DMS 273 (cell line): Measurements from ENCODE around the gene GPR31.

Source experiments
- DNase-seq: peaks from one replicate; lab custom pipeline; 2025; ENCODE audit not compliant: unreplicated experiment; lab: John Stamatoyannopoulos, UW

The GPR31 gene

DNA sequence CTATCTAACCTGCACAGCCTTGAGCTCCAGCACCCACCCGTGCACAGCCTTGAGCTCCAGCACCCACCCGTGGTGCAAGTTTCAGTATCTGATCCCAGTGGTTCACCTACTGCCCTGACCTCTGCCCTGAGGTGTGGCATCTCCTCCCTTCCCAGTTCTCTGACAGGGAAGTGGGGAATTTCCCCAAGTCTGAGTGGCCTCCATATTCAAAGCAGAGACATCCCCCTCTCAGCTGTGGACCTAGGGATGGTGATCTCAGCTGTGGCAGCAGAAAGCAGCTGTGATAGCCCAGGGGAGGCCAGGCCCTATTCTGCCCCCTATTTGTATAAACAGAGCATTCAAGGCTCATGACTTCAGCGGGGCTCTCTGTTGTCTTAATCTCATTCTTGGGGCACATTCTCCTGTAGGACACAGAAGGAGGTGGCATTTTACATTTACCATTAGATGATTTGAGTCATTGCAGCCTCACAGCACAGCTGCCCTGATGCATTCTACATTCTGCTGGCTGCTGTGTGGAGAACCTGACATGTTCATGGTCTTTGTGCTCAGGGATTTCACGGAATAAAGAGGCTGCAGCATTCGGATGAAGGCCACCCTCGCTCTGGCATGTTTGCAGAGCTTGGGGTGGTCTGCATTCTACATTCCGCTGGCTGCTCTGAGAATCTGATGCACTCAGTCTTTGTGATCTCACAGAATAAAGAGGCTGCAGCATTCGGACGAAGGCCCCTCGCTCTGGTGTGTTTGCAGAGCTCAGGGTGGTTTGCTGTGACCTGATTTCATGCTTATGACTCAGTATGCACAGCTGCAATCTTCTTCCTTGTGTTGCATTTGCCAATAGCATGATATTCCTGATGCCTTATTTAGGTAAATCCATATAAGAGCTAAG lies 16.9 kb downstream of the GPR31 start:
- DNase-seq, result no peak

DNA sequence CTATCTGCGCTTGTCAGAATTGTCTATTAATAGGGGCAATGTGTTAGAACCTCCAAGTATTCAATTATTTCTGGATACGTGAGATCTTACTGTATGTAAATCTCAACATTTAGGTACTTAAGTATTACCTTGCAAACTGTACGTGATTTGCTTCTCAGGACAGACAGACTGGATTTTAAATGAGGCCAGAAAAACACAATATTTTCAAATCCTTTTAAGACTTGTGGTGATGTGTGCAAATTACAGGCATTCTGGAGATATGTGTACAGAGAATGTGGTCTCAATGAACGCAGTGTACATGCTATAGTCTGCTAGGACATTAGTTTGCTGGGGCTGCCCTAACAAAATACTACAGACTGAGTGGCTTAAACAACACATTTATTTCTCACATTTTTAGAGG lies 18.0 kb downstream of the GPR31 start:
- DNase-seq, result no peak

DNA sequence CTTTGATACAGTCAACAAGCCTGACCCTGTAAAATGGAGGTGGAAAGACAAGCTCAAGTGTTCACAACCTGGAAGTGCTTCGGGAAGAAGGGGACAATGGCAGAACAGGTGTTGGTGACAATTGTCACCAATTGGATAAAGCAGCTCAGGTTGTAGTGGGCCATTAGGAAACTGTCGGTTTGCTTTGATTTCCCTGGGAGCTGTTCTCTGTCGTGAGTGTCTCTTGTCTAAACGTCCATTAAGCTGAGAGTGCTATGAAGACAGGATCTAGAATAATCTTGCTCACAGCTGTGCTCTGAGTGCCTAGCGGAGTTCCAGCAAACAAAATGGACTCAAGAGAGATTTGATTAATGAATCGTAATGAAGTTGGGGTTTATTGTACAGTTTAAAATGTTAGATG lies 19.9 kb downstream of the GPR31 start:
- DNase-seq, result no peak

DNA sequence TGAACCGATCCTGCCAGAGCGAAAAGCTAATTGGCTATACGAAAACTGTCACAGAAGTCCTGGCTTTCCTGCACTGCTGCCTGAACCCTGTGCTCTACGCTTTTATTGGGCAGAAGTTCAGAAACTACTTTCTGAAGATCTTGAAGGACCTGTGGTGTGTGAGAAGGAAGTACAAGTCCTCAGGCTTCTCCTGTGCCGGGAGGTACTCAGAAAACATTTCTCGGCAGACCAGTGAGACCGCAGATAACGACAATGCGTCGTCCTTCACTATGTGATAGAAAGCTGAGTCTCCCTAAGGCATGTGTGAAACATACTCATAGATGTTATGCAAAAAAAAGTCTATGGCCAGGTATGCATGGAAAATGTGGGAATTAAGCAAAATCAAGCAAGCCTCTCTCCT lies 20.7 kb downstream of the GPR31 start:
- DNase-seq, result no peak

DNA sequence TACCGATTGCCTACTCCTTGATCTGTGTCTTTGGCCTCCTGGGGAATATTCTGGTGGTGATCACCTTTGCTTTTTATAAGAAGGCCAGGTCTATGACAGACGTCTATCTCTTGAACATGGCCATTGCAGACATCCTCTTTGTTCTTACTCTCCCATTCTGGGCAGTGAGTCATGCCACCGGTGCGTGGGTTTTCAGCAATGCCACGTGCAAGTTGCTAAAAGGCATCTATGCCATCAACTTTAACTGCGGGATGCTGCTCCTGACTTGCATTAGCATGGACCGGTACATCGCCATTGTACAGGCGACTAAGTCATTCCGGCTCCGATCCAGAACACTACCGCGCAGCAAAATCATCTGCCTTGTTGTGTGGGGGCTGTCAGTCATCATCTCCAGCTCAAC lies 21.4 kb downstream of the GPR31 start:
- no peak for DNase-seq

DNA sequence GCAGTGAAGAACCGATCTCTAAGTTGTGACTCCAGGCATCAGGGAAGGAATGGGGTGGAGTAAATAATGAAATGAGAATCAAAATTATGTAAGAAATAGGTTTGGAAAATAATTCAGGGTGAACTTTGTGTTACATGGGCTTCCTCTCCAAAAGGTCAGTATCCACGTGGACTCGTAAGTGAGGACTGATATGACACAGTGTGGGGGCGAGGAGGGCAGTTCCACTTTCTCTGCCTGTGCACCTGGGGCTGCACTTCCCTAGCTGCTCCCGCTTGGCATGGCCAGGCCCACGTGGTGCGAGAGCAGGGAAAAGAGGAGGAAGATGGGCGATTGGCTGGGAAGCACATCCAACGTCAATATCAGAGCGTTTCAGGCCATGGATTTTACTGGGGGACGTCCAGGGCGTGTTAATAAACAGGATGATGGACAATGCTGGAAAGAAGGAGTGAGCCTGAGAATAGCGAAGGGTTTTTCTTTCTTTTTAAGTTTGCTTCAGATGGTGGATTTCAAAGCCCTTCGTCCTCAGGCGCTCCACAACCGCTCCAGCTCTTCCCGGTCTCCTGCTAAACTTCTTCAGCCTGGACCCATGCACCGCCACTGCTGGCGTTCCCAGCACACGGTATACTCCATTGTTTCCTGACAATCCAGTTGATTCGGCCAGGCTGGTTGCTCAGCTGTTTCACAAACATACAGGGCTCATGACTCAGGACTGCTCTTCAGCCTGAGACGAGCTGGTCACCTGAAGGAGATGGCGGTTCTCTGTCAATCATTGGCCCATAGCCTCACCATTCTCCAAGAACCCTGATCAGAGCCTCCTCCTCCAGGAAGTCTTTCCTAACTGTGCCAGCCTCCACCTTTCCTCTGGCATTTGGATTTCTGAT lies 23.1 kb downstream of the GPR31 start:
- no peak for DNase-seq

DNA sequence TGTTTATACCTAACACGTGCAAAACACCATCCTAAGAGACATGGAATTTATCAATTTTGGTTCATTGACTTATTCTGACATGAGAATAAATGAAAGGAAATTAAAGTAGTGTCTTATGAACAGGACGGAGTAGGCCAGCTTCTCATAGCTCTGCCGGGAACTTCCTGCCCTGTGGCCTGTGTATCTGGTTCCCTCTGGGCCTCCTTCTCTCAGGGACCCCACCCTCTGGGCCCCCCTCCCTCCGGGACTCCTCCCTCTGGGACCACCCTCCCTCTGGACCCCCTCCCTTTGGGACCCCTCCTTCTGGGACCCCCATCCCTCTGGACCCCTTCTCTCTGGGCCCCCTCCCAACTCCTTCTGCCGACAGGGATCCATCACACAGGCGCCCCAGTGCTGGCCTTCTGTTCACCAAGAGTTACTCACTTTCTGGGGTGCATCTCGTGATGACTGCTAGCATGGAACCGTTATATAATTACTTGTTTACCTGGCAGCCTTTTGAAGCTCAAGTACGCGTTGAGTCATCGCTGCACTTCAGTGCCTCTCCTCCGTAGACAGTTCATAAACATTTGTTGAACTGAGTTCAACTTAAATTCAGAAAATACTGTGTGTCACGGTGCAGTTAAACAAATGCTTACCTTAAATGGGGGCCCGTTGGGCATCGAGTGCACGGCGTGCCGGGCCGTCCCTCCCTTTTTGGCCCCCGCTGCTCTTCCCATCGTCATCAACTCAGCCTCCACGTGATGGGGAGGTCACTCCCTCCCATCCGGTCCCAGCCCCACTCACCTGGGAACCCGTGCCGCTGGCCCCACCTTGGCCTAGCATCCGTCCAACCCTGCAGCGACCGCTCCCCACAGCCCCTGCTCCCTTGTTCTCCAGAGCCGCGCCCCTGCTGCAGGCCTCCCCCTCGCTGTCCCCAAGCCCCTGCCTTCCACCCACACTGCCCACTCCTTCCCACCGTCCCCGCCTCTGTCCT lies 26.8 kb downstream of the GPR31 start:
- DNase-seq, result no peak

DNA sequence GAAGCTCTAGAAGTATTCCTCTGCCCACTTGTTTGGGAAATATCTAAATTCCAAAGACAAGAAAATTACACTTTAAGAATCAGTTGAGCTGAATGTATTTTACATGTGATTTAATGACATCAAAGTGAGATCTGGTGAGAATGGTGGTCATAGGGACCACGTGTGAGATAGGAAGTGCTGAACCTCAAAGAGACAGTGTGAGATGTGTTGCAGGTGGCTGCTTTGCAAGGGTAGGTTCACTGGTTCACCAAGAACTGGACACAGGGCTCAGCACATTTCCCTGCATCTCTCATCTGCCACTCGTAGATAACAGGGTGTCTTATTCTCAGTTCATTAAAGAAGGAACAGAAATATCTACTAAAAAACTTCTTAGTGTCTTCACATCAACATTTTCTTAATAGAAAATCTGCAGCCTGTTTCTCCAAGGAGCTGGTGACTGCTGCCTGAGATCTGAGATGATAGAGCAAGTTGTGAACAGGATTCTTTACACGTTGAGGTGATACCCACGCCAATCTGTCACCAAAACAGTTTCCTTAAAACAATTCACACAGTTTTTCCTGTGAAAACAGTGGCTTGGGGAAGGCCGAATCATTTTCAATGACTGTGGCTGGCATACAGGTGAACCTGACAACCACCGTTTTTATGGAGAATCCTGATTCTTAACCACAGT lies 27.6 kb downstream of the GPR31 start:
- DNase-seq, result no peak

DNA sequence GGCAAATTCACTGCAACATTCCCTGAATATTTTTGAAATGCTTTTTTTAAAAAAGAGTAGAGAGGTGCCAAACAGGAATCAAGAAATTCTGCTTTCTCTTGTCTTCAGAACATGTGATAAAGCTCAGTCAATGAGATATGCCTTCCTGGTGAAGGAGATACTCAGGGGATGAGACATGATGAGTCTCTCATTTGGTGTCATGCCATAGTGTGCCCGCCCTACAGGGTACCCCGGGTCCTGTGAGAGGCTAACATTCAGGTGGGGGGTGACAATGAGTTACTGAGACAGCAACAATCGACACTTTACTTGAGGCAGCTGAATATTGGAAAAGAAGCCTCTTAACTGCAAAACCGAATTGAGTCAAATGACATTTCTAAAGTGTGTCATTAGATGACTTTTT lies 28.2 kb downstream of the GPR31 start:
- no peak for DNase-seq

DNA sequence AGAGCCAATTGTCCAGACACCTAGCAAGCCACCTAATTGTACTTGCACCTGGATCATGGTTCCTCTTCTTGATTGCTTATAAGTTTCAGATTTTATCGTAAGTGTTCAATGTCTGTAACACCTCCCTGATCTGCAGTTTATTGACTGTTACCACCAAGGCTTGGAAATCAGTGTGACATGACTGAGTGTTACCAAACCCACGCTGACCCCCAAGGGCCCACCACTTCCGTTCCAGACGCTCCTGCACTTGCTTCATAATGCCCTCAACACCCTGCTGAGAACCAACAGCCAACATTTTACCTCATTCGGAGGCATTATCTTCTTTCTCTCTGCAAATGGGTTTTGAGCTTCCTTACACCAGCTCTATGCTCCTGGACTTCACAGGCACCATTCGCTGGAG lies 28.6 kb downstream of the GPR31 start:
- DNase-seq, result no peak

DNA sequence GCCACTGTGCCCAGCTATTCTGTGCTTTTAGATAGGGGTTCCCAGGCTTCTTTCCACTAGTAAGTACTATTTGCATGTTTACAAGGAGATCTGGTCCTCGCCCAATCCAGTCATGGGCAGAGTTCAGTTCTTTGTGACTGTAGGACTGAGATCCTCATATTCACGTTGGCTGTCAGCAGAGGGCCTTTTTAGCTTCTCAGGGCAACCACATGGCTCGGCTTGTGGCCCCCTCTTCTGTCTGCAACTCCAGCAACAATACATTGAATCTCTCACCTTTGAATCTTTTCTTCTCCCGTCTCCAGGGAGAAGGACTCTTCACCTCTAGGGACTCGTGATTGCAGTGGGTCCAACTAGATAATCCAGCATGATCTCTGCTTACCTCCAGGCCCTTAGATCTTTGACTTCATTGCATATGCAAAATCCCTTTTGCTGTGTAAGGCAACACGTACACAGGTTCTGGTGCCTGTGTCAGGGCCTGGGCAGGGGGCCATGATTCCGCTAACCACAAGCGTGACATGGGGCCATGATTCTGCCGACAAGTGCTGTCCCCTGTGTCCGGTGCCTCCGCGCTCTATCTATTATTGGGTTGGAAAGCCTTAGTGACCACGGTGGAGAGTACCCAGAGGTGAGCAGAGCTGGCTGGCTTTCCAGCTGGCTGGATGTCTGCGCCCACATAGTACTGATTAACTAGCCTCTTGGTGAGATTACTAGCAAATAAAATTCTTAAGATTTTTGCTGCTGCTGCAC lies 29.8 kb downstream of the GPR31 start:
- no peak for DNase-seq

DNA sequence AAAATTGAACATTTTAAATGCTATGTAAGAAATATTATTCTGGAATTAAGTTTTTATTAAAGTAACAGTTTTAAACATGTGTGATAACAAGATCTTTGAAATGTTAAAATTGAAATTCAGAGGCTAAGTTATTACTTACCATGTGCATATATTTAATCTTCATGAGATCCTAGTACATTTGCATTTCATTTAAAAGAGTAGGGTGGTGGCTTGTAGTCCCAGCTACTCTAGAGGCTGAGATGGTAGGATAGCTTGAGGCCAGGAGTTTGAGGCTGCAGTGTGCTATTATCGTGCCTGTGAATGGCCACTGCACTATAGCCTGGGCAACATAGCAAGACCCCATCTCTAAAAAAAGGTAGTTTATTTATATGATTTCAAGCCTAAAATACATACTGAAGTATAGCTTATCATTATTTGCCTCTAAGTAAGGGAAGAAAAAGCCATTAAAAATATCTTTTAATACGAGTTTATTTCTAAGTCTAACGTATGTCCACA lies 31.9 kb downstream of the GPR31 start:
- DNase-seq, result no peak

DNA sequence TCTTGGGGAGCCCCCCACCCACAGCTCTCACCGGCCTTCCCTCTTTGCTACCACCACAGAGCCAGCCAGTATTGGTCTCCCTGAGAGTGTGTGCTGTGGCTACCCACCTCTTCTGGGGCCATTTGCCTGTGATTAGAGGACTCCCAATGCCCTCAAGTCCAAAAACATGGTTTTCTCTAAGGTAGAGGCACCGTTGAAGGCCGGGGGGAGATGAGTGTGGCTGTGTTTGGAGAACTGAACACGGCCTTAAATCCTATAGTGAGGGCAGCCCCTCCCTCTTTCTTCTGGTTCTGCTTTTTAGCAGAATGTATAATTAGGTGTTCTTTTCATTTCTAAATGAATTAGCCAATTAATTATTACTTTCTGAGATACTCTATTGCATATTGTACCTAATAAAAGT lies 32.4 kb downstream of the GPR31 start:
- DNase-seq, result no peak

DNA sequence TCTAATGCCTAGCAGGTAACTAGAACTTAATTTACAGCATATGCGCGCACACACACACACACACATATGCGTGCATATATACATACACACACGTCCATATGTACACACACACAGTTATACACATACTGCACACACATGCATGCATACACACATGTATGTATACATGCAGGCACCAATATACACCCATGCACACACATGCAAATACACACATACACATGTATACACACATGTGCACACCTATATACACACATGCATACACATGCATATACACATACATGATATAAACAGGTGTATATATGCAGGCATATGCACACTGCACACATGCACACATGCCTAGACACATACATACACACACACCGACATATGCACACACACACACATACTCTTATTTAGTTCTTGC lies 33.0 kb downstream of the GPR31 start:
- no peak for DNase-seq

DNA sequence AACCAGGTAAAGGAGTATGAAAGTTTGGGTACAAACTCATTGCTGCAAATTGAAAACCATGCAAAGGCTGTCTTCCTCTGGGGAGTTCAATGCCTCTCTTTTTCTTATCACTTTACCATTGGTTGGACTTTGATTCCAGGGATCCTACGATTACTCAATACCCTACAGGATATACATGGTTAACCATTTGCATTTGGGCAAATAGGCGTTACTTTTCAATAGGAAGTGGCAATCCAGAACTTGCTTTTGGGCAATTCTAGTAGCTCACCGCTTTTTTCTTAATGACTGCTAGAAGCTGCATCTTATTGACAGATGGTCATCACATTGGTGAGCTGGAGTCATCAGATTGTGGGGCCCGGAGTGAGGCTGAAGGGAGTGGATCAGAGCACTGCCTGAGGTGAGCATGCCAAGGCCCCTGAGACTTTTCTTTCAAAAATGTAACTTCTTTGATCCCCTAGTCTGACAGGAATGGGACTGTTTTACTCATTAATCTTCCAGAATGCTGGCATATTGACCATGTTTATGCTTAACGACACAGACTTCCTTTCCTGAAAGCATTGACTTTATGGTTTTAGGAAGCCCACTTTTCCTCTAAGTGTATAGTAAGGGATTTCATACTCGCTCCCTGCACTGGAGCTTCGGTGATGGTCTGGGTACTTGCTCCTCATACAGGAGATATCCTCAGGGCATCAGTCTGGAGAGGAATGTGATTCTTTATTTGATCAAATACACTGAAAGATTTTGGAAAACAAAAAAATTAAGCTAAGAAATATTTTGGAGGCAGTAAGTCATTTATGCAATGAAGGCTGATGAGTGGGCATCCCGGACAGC lies 34.7 kb downstream of the GPR31 start, which contains the start of gene CCR6:
CCR6 (plus strand) TSS at position 270 of the 831 bp plus-strand sequence. CDS start 13,039 bp downstream, outside the sequence.
- no peak for DNase-seq

DNA sequence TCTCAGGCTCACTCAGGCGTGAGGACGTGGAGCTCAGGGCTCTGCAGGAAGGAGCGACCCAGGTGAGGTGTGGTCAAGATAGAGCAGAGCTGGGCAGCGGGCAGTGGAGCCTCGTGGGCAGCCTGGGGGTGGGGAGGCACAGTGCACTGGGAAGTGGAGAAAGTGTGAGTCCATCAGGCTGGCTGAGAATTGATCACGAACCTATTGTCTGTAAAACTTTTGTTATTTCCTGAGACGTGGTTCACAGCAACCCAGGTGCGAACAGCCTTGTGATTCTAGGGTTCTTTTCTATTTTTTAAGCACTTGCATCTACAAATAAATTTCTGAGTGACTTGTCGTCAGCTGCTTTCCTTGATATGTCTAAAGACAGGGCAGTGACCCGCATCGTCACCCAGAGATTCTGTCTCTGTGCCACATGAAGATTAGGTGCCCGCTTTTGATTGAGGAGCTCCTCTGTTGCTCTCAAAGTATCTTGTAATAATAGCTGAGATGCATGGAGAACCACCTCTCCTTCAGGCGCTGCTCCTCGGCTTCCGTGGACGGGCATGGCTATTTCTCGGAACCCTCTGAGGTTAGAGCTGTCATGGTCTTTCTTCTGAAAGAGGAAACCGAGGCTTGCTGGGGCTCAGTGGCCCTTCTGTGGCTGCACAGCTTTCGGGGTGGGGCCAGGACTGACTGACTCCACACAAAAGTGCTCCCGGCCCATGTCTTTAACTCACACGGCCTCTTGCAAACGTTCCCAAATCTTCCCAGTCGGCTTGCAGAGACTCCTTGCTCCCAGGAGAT lies 35.5 kb downstream of the GPR31 start:
- DNase-seq, result no peak

DNA sequence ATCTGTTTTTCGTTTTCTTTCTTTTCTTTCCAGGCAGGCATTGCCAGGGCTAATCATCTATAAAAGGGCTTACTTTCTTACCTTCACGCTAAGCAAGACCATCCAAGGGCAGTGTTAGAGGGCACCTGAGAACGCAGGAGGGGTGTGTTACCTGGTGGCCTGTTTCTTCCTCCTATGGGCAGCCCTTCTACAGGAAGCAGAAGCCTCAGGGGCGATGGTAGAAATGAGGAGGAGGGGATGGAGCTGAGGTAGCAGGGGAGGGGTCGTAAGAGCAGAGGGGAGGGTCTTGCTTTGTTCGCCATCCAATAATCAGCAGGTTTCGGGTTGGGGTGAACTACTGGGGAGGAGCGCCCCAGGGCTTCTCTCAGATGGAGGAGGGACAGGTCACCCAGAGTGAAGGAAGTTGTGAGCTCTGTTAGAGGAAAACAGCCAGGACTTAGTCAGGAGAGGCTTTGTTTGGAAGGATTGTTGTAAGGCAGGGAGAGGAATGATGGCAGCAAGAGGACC lies 36.4 kb downstream of the GPR31 start:
- DNase-seq, result no peak

DNA sequence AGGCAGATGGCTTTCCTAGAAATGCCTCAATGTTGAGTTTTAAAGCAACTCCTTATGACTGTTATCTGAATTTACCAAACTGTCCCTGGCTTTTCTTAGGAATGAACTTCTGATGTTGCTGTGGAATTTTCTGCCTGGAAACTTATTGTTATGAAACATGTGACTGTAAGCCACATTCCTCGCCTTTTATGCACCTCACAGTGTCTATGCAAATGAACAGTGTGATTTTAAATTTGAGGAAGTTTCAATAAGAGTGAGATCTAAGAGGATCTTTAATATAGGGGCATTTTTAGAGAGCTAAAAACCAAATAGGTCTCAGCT lies 37.2 kb downstream of the GPR31 start:
- DNase-seq, result no peak
